Activated CD8-positive, alpha-beta memory T cell treated with anti-CD3 and anti-CD28 coated beads for 4 hours (primary cell): ENCODE measurements around the gene RPP21.
"Not testable (repeated sequence)": the region's sequence is repeated elsewhere in the genome, so short reads cannot be mapped to it uniquely, and the experiment has no call there.

ENCODE experiments used
- DNase-seq, 2 donors: peaks; one replicate each; pipeline ENCODE4 v3.0.0-alpha.2; 2020; ENCODE audit warnings: low read depth in 2 of 2

Gene RPP21

DNA sequence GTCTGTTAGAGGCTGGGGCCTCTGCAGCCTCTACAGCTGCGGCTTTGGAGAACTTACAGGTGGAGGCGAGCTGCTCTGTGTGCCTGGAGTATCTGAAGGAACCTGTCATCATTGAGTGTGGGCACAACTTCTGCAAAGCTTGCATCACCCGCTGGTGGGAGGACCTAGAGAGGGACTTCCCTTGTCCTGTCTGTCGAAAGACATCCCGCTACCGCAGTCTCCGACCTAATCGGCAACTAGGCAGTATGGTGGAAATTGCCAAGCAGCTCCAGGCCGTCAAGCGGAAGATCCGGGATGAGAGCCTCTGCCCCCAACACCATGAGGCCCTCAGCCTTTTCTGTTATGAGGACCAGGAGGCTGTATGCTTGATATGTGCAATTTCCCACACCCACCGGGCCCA lies 15.6 kb upstream of the RPP21 start:
- DNase-seq = no peak

DNA sequence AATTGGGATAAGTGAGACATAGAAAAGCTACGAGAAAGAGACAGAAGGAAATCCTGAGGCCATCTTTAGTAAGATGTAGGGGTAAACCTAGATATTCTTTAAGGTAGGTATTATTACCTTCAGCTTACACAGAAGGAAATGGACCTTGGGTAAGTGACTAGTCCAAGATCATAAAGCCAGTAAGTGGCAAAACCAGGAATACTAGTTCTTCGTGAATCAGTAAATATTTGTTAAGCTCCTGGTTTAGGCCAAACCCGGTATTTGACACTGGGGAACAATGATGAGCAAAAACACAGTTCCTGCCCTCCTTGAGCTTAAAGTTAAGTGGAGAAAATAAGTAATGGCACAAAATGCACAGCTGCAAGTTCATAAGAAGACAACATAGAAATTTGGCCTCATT lies 13.0 kb upstream of the RPP21 start:
- DNase-seq = no peak

DNA sequence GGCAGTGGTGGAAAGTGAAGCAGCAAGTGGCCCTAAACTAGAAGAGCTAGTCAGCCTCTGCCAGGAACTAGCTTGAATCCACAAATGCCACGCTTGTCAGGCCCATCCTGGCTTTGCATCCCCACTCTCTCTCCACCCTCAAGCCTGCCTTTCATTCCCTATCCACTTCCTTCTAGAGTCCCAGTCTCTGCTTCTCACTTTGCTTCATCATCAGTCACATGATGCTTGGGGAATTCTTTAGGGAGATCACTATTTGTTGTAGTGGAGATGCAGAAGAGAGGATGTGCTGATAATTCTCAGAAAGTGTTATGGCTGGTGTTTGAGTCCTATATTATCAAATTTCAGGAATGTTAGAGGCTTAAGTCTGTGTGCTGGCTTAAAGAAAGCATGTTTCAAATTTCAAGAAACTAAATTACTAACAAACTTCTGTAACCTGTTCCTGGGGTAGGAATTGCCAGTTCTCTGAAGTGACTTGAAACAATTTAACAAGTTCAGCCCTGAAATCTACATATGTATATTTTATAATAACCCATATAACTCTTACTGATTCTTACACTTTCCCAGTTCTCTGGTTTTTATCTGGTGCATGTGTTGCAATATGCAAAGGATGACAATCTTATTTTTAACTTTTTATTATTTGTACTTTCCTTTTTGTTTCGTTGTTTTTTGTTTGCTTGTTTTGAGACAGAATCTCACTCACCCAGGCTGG lies 10.7 kb upstream of the RPP21 start:
- DNase-seq = no peak

DNA sequence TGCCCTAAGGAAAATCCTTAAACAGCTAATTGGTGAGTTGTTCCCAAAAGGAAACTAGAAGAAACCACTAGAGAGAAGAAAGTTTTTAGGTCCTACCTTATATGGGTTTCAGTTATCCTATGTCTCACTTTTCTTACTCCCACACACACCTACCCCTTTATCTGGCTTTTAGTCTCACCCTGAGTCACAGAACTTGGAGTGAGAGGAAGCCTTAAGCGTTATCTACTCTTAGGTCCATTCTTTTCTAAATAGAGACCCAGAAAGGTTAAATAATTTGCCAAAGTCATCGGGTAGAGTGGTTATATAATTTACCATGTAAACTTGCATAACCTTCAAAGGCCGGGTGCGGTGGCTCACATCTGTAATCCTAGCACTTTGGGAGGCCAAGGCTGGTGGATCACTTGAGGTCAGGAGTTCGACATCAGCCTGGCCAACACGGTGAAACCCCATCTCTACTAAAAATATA lies 4.3 kb upstream of the RPP21 start:
- DNase-seq = no peak

DNA sequence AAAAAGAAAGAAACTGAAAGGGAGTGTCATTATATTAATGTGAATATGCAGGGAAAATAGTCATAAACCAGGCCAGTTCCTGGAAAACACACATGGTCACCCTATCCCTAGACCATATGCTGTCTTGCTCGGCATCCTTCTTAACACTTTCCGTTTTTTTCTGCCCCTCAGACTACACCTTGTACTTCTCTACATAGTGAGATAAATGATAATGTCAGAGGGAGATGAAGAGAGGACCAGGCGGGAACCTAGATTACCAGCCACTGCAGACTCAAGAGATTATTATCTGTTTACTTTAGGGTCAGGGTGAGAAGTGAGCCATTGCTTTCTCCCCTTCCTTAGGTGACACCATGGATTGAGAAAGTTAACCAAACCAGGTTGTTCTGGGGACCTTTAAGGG lies 3.7 kb upstream of the RPP21 start:
- no peak for DNase-seq

DNA sequence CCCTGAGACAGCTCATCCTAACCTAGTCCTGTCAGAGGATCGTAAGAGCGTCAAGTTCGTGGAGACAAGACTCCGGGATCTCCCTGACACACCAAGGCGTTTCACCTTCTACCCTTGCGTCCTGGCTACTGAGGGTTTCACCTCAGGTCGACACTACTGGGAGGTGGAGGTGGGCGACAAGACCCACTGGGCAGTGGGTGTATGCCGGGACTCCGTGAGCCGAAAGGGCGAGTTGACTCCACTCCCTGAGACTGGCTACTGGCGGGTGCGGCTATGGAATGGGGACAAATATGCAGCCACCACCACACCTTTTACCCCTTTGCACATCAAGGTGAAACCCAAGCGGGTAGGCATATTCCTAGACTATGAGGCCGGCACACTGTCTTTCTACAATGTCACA lies 3.2 kb upstream of the RPP21 start:
- DNase-seq = no peak

DNA sequence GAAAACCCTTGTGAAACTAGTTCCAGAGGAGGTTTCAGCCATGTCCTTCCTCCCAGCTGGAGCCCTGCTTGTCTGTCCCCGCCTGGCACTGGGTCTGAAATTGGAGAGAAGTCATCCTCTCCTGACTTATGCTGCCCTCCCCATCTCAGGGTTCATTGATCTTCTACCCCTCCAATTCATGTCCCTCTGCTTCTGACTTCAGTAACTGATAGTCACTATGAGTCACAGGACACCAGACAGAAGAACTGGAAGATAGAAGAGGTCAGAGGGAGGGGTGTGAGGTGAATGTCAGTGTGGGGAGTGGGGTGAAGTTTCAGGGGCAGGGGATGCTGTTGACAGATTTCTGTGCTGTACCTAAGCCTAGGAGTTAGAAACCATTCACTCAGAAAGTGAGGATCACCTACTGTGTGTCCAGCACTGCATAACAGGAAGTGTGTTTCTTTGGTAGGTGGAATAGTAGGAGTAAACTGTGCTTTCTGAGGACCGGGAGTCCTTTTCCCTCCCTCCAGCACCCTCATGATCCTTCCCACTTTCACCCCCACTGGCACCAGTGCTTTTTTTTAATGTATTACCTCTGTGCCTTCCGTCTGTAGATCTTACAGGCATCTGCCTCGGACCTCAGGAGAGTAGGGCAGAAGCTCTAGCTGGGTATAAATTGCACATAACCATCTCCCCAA lies 627 bp upstream of the RPP21 start:
- no peak for DNase-seq

DNA sequence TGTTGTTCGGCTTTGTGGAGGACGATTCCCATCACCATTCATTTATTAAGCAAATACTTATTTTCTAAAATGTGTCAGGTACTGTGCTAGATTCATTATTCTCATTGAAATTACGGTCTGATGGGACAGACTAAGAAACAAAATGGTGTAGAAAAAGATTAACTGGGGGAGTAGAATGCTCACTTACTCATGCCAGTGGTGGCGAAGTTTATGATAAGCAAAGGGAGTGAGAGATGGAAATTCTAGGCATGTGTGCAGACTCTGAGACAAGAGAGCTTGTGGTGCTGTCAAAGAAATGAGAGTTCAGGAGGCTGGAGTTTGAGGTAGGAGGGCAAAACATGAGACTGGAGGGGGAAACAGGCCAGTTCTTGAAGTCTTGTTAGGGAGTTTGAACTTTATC lies 896 bp downstream of the RPP21 start:
- DNase-seq = no peak

DNA sequence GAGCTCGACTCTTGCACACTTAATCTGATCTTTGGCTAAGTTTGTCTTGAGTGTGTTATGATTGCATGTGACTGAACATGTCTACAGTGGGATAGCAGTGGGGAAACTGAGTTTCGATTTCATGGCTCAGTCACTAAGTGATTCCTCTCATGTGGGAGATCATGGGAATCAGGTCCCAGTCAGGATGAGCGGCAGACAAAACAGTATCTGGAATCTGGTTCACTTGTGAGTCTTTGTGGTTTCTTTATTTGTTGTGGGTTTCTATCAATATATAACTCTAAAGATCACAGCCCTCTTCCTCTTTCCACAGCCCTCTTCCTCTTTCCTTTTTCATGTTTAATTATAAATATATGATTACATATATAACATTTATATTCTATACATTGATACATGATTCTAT lies 4.0 kb downstream of the RPP21 start:
- no peak for DNase-seq

DNA sequence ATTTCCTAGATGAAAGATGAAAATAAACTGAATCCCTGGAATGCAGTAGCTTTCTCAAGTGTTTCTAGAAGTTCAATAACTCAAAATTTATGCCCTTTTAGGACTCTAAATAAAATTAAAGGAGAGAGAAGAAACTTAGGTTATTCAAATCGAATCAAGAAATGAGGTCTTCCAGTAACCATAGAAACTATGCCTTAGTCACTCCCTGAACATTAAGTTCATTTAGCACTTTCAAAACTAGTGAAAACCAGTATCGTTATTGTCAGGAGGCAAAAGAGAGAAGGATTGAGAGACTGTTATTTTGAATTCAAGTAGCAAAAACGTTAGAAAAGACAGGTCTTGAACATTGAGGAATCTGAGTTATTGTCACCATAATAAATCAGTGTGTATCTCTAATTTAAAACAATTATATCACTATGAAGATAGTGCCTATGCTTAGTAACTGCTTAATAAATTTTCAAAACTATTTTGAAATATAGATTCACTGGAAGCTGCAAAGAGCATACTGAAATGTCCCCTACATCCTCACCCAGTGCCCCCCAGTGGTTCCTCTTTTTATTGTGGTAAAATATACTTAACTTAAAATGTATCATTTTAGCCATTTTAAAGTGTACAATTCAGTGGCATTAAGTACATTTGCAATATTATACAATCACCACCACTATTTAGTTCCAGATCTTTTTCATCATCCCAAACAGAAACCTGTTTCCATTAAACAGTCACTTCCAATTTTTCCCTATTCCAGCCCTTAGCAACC lies 4.6 kb downstream of the RPP21 start:
- DNase-seq = no peak

DNA sequence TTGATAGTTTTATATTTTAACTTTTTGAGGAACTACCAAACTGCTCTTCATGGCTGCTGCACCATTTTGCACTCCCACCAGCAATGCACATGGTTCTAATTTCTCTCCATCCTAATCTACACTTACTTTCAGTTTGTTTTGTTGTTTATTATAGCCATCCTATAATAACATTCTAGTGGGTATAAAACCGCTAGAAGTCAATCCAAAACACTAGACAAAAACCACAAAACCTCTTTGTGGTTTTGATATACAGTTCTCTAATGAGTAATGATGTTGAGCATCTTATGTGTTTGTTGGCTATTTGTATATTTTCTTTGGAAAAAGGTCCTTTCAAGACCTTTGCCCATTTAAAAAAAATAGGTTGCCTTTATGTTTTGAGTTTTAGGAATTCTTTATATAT lies 5.6 kb downstream of the RPP21 start:
- DNase-seq = no peak

DNA sequence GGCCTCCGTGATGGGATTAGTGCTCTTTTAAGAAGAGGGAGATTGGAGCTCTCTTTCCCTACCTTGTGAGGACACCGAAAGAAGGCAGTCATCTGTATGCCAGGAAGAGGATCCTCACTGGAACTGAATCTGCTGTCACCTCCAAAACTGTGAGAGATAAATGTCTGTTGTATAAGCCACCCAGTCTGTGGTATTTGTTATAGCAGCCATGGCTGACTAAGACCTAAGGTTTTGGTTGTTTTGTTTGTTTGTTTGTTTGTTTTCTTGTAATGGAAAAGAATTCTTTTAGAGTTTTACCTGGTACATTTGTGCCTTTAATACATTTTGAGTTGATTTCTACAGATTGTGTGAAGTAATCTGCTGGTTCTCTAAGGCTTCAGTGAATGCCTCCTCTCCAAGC lies 7.6 kb downstream of the RPP21 start:
- DNase-seq = no peak

DNA sequence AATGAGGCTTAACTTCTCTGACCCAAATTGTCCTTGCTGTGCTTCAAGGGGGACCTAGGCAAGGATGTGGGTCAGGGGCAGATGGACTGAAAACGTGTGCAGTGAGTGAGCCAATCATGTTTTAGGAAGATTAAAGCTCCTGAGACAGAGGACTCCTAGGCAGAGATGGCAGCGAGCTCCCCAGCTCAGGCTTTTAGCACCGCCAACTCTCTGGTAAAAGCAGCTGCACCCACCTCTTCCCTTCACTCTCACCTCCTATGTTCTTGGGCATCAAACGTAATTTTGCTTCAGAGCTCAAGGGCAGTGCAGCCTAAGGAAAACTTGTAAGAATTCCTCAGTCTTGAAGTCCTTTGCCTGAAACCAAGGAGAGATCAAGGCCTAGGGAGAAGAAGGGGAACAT lies 10.3 kb downstream of the RPP21 start:
- DNase-seq = no peak

DNA sequence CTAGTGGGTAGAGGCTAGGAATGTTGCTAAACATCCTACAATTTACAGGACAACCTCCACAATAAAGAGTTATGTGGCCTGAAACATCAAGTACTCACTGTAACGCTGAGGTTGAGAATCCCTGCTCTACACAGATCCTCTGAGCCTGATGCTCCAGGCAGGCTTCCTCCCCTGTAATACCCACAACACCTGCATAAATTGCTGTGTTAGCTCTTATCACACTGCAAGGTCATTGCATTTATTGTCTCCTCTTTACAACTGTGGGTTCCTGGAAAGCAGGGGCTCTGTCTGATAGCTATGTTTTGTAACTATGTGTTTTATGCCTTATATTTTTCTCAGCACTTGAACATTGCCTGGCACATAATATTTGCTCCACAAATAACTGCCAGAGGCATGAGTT lies 11.6 kb downstream of the RPP21 start:
- no peak for DNase-seq

DNA sequence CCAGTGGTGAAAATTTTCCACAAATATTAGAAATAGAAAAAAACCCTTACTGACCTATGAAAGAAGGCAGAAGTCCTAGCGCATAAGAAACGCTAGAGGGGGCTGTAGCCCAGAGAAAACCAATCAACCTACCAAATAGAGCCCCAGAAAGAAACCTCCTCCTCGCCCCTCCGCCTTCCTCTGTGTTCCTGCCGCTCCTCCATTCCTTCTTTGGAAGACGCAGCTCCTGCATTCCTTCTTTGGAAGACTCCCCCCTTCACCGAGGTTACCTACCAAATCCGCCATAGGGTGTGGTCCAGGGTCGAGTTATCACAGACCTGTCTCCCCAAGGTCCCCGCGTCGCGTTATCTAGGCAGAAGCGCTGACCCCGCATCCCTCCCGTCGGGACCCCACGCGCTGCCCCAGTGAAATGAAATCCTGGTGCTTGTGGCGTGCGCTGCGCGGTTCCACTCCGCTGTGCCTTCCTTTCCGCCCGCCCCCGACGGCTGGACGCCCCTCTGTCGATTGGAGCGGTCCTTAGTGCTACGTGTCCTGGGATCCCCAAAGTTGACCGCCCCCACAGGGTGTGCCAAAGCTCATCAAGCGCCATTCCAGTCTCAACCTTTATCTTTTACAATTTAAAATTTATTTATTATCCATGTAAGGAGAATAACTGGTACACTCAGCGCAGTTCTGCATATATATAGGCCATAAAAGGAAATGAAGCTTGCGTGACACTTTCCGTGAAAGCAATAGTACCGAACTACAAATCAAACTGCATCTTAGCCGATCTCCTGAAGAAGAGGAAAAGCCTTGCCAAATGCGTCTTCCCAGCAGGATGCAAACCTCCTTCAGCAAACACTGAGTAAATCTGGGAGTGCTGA lies 13.0 kb downstream of the RPP21 start:
- DNase-seq = peak; percentile 12 to 32

DNA sequence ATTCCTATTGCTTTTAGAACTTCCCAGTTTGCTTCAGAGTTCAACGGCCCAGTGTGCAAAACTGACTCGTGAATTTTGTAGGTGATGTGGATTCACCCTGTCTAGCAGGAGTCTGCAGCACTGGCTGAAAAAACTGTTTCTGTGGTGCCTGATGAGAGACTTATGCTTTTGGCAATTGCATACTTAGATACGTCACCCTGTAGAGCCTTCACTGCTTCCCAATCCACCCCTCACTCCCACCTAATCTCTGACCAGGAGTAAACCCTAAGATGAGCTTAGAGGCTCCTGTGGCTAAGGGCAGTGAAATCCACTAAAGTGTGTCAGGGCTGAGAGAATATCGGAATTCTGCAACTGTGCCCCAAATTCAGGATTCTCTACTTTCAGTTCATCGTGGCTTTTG lies 14.3 kb downstream of the RPP21 start:
- DNase-seq = no peak

DNA sequence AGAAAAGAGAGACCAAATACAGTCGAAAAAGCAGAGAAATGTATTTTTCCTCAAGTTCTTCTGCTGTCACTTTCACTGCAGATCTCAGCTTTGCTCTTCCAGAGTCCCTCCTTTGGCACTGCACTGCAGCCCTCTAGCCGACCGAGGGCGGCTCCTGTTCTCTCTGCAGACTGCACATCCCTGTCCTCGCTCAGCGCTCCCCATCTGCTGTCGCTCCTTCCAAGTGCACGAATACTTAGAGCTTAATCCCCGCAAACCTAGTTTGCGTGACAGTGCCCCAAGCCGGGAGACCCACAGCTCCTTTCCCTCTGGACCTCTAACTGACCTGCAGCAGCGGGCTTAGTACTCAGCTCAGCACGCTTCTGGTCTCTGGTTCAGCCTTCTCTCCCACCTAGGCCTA lies 15.2 kb downstream of the RPP21 start:
- no peak for DNase-seq

DNA sequence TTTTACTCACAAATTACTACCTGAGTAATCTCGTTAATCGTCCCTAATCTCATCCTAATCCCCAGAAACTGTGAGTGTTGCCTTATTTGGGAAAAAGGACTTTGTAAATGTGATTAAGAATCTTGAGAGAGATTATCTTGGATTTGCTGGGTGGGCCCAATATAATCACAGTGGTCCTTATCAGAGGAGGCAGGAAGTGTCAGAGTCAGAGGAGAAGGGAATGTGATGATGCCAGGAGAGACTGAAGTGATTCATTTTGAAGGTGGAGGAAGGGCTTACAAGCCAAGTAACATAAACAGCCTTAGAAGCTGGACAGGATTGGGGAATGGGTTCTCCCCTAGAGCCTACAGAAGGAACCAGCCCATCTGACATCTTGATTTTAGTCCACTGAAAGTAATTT lies 16.7 kb downstream of the RPP21 start:
- no peak for DNase-seq

DNA sequence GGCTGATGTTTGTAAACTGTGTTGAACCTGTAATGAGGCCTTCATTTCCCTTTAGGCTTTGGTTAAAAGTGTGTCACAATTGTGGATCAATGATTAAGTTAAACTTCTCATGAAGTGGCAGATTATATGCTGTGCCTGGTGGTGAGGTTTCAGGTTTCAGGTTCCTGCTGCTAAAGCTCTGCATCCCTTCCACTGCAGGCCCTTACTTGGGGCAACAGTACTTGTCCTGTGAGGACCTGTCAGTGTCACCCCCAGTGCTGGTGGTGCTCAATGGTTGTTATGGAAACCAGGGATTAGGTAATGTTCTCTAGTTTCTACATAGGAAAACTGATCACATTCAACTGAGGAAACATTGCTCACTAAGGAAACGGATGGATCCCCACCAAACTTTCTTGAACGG lies 18.5 kb downstream of the RPP21 start:
- no peak for DNase-seq

DNA sequence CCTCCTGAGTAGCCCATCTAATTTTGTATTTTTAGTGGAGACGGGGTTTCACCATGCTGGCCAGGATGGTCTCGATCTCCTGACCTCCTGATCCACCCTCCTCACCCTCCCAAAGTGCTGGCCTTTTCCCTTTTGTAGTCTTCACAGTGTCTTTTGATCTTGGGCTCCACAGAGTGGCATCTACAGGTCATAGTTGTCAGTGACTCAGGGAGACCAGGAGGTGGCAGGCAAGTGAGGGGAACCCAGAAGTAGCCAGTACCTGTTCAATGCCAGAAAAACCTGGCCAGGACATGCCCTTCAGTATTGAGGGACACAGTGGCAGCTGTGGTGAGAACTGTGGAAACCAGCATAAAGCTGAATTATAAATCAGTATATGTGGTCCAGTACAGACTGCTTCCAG lies 19.6 kb downstream of the RPP21 start:
- DNase-seq = no peak

DNA sequence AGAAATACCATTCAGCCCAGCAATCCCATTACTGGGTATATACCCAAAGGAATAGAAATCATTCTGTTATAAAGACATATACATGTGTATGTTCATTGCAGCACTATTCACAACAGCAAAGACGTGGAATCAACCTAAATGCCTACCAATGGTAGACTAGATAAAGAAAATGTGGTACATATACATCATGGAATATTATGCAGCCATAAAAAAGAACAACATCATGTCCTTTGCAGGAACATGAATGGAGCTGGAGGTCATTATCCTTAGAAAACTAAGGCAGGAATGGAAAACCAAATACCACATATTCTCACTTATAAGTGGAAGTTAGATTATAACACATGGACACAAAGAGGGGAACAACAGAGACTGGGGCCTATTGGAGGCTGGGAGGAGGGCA lies 24.3 kb downstream of the RPP21 start:
- not testable (repeated sequence) for DNase-seq

DNA sequence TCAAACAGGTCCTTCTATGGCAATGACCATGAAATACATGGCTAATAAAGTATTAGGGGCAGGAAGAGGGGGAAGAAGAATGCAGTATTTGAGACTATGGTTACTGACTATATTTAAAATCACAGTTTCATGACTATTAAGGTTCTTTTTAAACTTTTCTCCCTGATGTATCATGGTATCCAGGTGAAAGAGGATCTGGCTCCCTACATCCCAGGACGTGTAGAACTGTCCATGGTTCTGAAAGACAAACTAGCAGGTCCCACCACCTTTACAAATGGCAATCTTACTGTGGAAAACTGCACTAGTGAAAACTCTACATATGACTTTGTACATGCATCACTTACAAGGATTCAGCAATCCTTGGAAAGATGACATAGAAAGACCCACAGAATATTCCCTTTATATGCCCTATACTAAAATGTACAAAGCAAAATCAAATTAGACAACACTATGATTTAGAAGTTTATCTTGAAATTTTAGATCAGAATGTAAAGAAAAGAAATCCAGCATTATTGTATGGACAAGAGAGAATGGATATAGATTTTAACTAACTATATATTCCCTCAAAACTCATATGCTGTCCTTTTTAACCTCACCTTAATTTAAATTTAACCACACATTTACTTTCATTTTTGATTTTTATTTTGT lies 33.5 kb downstream of the RPP21 start:
- DNase-seq = no peak
